SK-N-SH (cell line): Measurements from ENCODE around the gene PDE4C. TPM values are rescaled to one million over a fixed set of nuclear protein-coding genes. Genes with fewer than 3 reads are reported as not detected.

Experiments used
- CTCF ChIA-PET: fragments of 300-600, 350-600 bp; formaldehyde crosslinking; extraction: SDS; loops from one replicate; lab custom pipeline; 2021; lab: Yijun Ruan, JAX
- POLR2A ChIA-PET: fragments of 350-600 bp; sonication (Branson Sonifier 250); formaldehyde crosslinking; extraction: SDS; loops from one replicate; lab custom pipeline; 2020; ENCODE audit warnings: antibody characterized with exemption, inconsistent platforms; lab: Yijun Ruan, JAX
- DNase-seq: peaks from one replicate; pipeline ENCODE4 v3.0.0; 2012
- H2AFZ ChIP-seq: fragments of 200-600 bp; sonication (generic); 2 replicates; pipeline ENCODE4 v1.8.1; 2016; ENCODE audit warnings: antibody characterized with exemption, mild to moderate bottlenecking, low read depth
- H3F3A ChIP-seq: fragments of 200-600 bp; sonication (generic); replicated peaks from 2 replicates; pipeline ENCODE3; 2016; ENCODE audit warnings: antibody characterized with exemption, mild to moderate bottlenecking; ENCODE audit not compliant: insufficient read depth
- H3K27ac ChIP-seq, 2 experiments: fragments of 200-500 bp in 1 of 2; fragments of 200-600 bp in 1 of 2; sonication (Bioruptor generic) in 1 of 2; sonication (generic), shearing (Covaris generic) in 1 of 2; 2 replicates each; pipeline versions ENCODE4 v1.5.1 to v1.6.1; 2014 to 2016; ENCODE audit warnings: low read depth in 2 of 2, inconsistent platforms in 1 of 2, low read length in 1 of 2, mild to moderate bottlenecking in 1 of 2, mixed read lengths in 1 of 2
- H3K27me3 ChIP-seq: fragments of 200-600 bp; sonication (generic), shearing (Covaris generic); 2 replicates; pipeline ENCODE4 v1.6.1; 2016; ENCODE audit warnings: mixed run types; ENCODE audit not compliant: insufficient read depth
- H3K36me3 ChIP-seq, 2 experiments: fragments of 200-500 bp in 1 of 2; fragments of 200-600 bp in 1 of 2; sonication (Bioruptor generic) in 1 of 2; sonication (generic) in 1 of 2; replicated peaks in 1 of 2; 2 replicates each; pipeline versions ENCODE3 to v1.5.1; 2014 to 2016; ENCODE audit warnings: low read length in 1 of 2, mild to moderate bottlenecking in 1 of 2; ENCODE audit not compliant: insufficient read depth in 2 of 2, control insufficient read depth in 1 of 2
- H3K4me1 ChIP-seq, 2 experiments: fragments of 200-500 bp in 1 of 2; fragments of 200-600 bp in 1 of 2; sonication (Bioruptor generic) in 1 of 2; sonication (generic), shearing (Covaris generic) in 1 of 2; 2 replicates each; pipeline versions ENCODE4 v1.5.1 to v1.6.1; 2014 to 2016; ENCODE audit warnings: low read depth in 1 of 2, low read length in 1 of 2, mixed run types in 1 of 2; ENCODE audit not compliant: insufficient read depth in 2 of 2, control insufficient read depth in 1 of 2
- H3K4me2 ChIP-seq: fragments of 200-600 bp; sonication (generic), shearing (Covaris generic); 2 replicates; pipeline ENCODE4 v1.6.1; 2017; ENCODE audit warnings: mixed run types
- H3K4me3 ChIP-seq, 2 experiments: fragments of 200-500 bp in 1 of 2; fragments of 200-600 bp in 1 of 2; sonication (Bioruptor generic) in 1 of 2; sonication (generic), shearing (Covaris generic) in 1 of 2; 2 replicates each; pipeline versions ENCODE4 v1.5.1 to v1.8.1; 2014 to 2016; ENCODE audit warnings: low read depth in 2 of 2, inconsistent platforms in 1 of 2, low read length in 1 of 2, mild to moderate bottlenecking in 1 of 2, mixed read lengths in 1 of 2, moderate library complexity in 1 of 2
- H3K79me2 ChIP-seq: fragments of 200-600 bp; sonication (generic); 2 replicates; pipeline ENCODE4 v1.8.1; 2017; ENCODE audit warnings: mild to moderate bottlenecking; ENCODE audit not compliant: insufficient read depth
- H3K9ac ChIP-seq: fragments of 200-600 bp; sonication (generic); 2 replicates; pipeline ENCODE4 v1.6.1; 2017; ENCODE audit warnings: mixed run types
- H3K9me2 ChIP-seq: fragments of 200-600 bp; sonication (generic); 2 replicates; pipeline ENCODE4 v1.6.1; 2017; ENCODE audit warnings: mixed run types
- H3K9me3 ChIP-seq: fragments of 200-600 bp; sonication (generic); 2 replicates; pipeline ENCODE4 v1.6.1; 2017; ENCODE audit warnings: mixed run types, mild to moderate bottlenecking, moderate library complexity
- H4K20me1 ChIP-seq: fragments of 200-600 bp; sonication (generic); 2 replicates; pipeline ENCODE4 v1.6.1; 2017; ENCODE audit warnings: mild to moderate bottlenecking, mixed run types; ENCODE audit not compliant: insufficient read depth
- CTCF ChIP-seq: fragments of 200-600 bp; sonication (generic); IDR thresholded peaks from 2 replicates; pipeline ENCODE4 v1.6.1; 2017; ENCODE audit warnings: antibody characterized with exemption, mild to moderate bottlenecking, moderate library complexity
- EP300 ChIP-seq, 2 experiments: IDR thresholded peaks; 2 replicates each; pipeline versions ENCODE4 v1.4.0 to v1.6.1; 2012; ENCODE audit warnings: borderline replicate concordance in 1 of 2, low read depth in 1 of 2, low read length in 1 of 2
- EZH2phosphoT487 ChIP-seq: fragments of 200-600 bp; sonication (generic); IDR thresholded peaks from 2 replicates; pipeline ENCODE4 v1.6.1; 2017; ENCODE audit warnings: low read depth, mixed run types, mild to moderate bottlenecking, antibody characterized with exemption, moderate library complexity, borderline replicate concordance
- FOSL2 ChIP-seq: IDR thresholded peaks from 2 replicates; pipeline ENCODE4 v1.4.0; 2012; ENCODE audit warnings: low read depth, mild to moderate bottlenecking, moderate library complexity, borderline replicate concordance
- FOXM1 ChIP-seq: IDR thresholded peaks from 2 replicates; pipeline ENCODE4 v1.4.0; 2012; ENCODE audit warnings: low read depth, mild to moderate bottlenecking
- MAX ChIP-seq: IDR thresholded peaks from 2 replicates; pipeline ENCODE4 v1.4.0; 2012; ENCODE audit warnings: low read depth
- MEF2A ChIP-seq: IDR thresholded peaks from 2 replicates; pipeline ENCODE4 v1.4.0; 2012; ENCODE audit warnings: low read depth, borderline replicate concordance
- MXI1 ChIP-seq: IDR thresholded peaks from 2 replicates; pipeline ENCODE4 v1.6.1; 2012; ENCODE audit warnings: mild to moderate bottlenecking, low read depth, low read length, improper control_type of control experiment
- NFIC ChIP-seq: IDR thresholded peaks from 2 replicates; pipeline ENCODE4 v1.4.0; 2012; ENCODE audit warnings: borderline replicate concordance
- REST ChIP-seq: IDR thresholded peaks from 2 replicates; pipeline ENCODE4 v1.6.1; 2012; ENCODE audit warnings: mild to moderate bottlenecking, low read depth, low read length, moderate library complexity
- RFX5 ChIP-seq: IDR thresholded peaks from 2 replicates; pipeline ENCODE4 v1.6.1; 2012; ENCODE audit warnings: mild to moderate bottlenecking, improper control_type of control experiment, low read length
- WGBS: methylation state at CpG from one replicate; pipeline ENCODE4 v1.1.6; 2017; ENCODE audit warnings: low lambda C conversion rate; 5-methylcytosine and 5-hydroxymethylcytosine counted together
- polyA plus RNA-seq, 3 experiments: library from polyadenylated mRNA; depleted of rRNA; stranded (reverse); fragments of >200 nt; gene quantifications; 2 replicates each; pipeline ENCODE4 v1.2.3, GENCODE V29; 2012

Gene PDE4C
- polyA plus RNA-seq, 1 of the 3 experiments (the other 2 are of a cell fraction), result 0.36 TPM

GRCh38 chr19:18273561-18274218 lies 47.5 kb upstream of the PDE4C start:
- no peaks in the 10 kb centered on the region for H3K9me3 ChIP-seq
- H3K79me2 ChIP-seq, result peaks cover 52% of the 10 kb centered on the region

More at GRCh38 chr19:18273561-18274218, 47.5 kb upstream of the PDE4C start:
- Histone ChIP-seq H3K9me2 (no peaks in the 10 kb centered on the region), H3K4me2 (no peak overlapping the region), H3F3A (peaks cover 23% of the 10 kb centered on the region), H3K9ac (no peak overlapping the region), H3K4me1 (peaks cover 5 to 8% of the 10 kb centered on the region in 2 experiments; a peak in 3 of 4 replicates), H3K36me3 (peaks cover under 1 to 12% of the 10 kb centered on the region in 2 experiments), H3K27ac (no peak overlapping the region), H3K27me3 (no peaks in the 10 kb centered on the region), H4K20me1 (peaks cover 88% of the 10 kb centered on the region), H2AFZ (no peak overlapping the region), H3K4me3 (no peak overlapping the region)
- no peak for DNase-seq
- ChIA-PET POLR2A (interaction anchor here (0.9 to 2.1 kb wide), 3 partner anchors 20 to 55 kb away, joined by 3 to 6 read pairs (median 3); partner anchors contain the start of gene LSM4), CTCF (interaction anchor here (0.7 to 13.0 kb wide), 6 partner anchors 11 to 114 kb away, joined by 3 to 216 read pairs (median 4); no protein-coding TSS in a partner anchor)
- WGBS, result 97% methylated on average over 13 of the region's 13 CpGs
- TF ChIP-seq CTCF, result no peak
- TF ChIP-seq REST, result no peak
- no peak for TF ChIP-seq MAX
- no peak for TF ChIP-seq MEF2A
- TF ChIP-seq FOXM1, result no peak
- TF ChIP-seq RFX5, result no peak
- TF ChIP-seq EZH2phosphoT487, result no peak
- no peak for TF ChIP-seq FOSL2
- TF ChIP-seq NFIC, result no peak
- TF ChIP-seq MXI1, result no peak
- no peak for TF ChIP-seq EP300 (IDR thresholded peaks at IDR 0.05; ENCODE audit: borderline replicate concordance in 1 of 2, low read depth in 1 of 2, low read length in 1 of 2)
